BLaER1 (cell line): ENCODE measurements around the gene TTC33.

Source experiments
- H3K27ac ChIP-seq: shearing (Covaris generic); formaldehyde crosslinking; 2 replicates; pipeline ENCODE4 v1.8.1; 2022
- H3K27me3 ChIP-seq: shearing (Covaris generic); formaldehyde crosslinking; 2 replicates; pipeline ENCODE4 v1.8.1; 2022
- H3K36me3 ChIP-seq: shearing (Covaris generic); formaldehyde crosslinking; 2 replicates; pipeline ENCODE4 v1.8.1; 2022
- H3K4me1 ChIP-seq: shearing (Covaris generic); formaldehyde crosslinking; 2 replicates; pipeline ENCODE4 v1.8.1; 2022
- H3K4me2 ChIP-seq: shearing (Covaris generic); formaldehyde crosslinking; 2 replicates; pipeline ENCODE4 v1.8.1; 2022
- H3K4me3 ChIP-seq: shearing (Covaris generic); formaldehyde crosslinking; 2 replicates; pipeline ENCODE4 v1.8.1; 2022
- H3K9ac ChIP-seq: shearing (Covaris generic); formaldehyde crosslinking; 2 replicates; pipeline ENCODE4 v1.8.1; 2022
- H3K9me3 ChIP-seq: shearing (Covaris generic); formaldehyde crosslinking; 2 replicates; pipeline ENCODE4 v1.8.1; 2022
- H4K20me1 ChIP-seq: shearing (Covaris generic); formaldehyde crosslinking; 2 replicates; pipeline ENCODE4 v1.8.1; 2022
- Cebpa-rat ChIP-seq: shearing (Covaris generic); IDR thresholded peaks from 2 replicates; pipeline ENCODE4 v1.8.1; 2022

The TTC33 gene

DNA sequence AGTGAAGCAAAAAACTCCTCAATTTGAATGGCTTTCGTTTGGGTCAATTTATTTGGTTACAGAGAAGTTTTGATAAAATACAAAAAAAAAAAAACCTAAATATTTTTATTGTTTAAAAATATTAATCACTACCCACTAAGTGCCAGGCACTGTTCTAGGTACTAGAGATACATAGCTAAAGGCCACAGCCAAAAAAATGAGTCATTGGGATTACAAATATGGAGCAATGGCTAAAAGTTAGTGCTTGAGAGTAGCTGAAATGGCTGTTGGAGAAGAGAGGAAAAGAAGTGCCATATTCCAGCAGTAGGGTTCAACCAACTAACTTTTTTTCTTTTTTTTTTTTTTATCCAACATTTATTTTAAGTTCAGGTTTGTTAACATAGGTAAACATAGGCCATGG lies 206.1 kb downstream of the TTC33 start:
- Histone ChIP-seq H3K4me1 (no peaks in the 10 kb centered on the region), H3K27ac (no peak overlapping the region), H3K36me3 (no peaks in the 10 kb centered on the region), H3K27me3 (no peaks in the 10 kb centered on the region), H3K4me2 (no peak overlapping the region), H3K4me3 (no peak overlapping the region), H3K9me3 (no peaks in the 10 kb centered on the region), H4K20me1 (no peaks in the 10 kb centered on the region), H3K9ac (no peak overlapping the region)
- no peak for TF ChIP-seq Cebpa-rat

DNA sequence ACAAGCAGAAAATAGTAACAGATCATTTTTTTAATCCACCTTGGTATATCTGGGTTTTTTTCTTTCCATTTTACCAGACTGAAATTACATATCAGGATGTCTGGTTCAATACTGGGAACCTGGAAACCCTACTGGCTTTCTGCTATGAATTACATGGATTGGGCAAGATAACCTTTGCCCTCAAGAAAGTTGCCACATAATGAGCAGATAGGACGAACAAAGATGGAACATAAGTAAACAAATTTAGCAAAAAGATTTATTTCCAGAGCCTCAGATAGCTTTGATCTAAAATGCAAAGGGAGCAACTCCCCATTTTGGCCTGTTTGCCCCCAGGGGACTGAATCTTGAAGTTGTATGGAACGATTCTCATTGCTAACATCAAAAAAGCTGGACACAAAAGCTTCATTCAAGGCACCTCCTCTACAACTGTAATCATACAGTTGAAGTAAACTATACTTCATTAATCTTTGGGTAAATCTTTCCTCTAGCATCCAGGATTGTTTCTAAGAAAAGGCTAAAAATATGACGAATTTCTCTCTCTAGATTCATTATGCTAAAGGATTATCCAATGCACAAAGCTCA lies 207.7 kb downstream of the TTC33 start:
- no peak for TF ChIP-seq Cebpa-rat
- H3K4me2 ChIP-seq: no peak overlapping the region
- no peaks in the 10 kb centered on the region for H4K20me1 ChIP-seq
- no peaks in the 10 kb centered on the region for H3K4me1 ChIP-seq
- H3K36me3 ChIP-seq: no peaks in the 10 kb centered on the region
- H3K9ac ChIP-seq: no peak overlapping the region
- no peak overlapping the region for H3K27ac ChIP-seq
- no peak overlapping the region for H3K4me3 ChIP-seq
- H3K9me3 ChIP-seq: no peaks in the 10 kb centered on the region
- H3K27me3 ChIP-seq: no peaks in the 10 kb centered on the region

DNA sequence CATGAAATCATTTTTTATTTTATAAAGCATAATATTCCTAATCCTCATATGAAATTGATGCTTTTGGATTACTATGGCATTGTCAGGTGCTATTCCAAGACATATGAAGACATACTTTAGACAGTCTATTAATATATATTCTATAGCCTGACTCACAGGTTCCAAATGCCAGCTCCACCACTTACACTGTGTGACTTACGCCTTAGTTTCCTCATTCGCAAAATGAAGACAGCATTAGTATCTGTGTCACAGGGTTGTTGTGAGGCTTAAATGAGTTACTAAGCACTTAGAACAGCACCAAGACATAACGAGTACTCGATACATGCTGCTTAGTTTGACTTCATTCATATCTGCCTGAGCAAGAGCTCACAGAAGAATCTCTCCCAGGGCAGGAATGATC lies 208.2 kb downstream of the TTC33 start:
- Histone ChIP-seq H3K4me2 (no peak overlapping the region), H3K4me1 (no peaks in the 10 kb centered on the region), H3K9ac (no peak overlapping the region), H4K20me1 (no peaks in the 10 kb centered on the region), H3K27ac (no peak overlapping the region), H3K36me3 (no peaks in the 10 kb centered on the region), H3K9me3 (no peaks in the 10 kb centered on the region), H3K27me3 (no peaks in the 10 kb centered on the region), H3K4me3 (no peak overlapping the region)
- TF ChIP-seq Cebpa-rat: no peak

DNA sequence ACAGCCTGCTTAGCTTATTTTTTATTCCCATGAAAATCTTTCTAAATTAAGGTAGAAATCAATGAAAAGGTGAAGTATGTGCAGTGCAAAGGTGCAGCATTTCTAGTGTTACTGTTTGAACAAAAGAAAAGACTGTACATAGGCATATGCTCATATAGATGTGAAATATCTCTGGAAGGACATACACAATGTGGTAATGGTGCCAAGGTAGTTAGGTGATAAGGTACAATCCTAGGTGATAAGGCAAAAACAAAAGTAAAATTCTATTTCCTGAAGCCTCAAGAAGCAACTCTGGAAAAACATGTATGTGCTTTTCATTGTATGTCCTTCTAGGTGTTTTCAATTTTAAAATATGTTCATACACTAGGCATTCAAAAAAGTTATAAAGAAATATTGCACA lies 215.5 kb downstream of the TTC33 start:
- no peak overlapping the region for H3K9ac ChIP-seq
- no peak for TF ChIP-seq Cebpa-rat
- no peaks in the 10 kb centered on the region for H4K20me1 ChIP-seq

DNA sequence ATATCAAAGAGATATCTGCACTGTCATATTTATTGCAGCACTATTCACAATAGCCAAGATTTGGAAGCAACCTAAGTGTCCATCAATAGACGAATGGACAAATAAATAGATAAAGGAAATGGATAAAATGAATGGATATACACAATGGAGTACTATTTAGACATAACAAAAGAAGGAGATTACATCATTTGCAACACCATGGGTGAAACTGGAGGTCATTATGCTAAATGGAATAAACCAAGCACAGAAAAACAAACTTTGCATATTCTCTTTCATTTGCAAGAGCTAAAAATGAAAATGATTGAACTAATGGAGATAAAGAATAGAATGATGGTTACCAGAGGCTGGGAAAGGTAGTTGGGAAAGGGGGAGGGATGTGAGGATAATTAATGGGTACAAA lies 231.1 kb downstream of the TTC33 start:
- Histone ChIP-seq H3K27me3 (no peaks in the 10 kb centered on the region), H3K27ac (no peak overlapping the region), H3K4me1 (peaks cover 24% of the 10 kb centered on the region), H3K4me3 (no peak overlapping the region), H3K9ac (no peak overlapping the region), H4K20me1 (no peaks in the 10 kb centered on the region), H3K9me3 (no peaks in the 10 kb centered on the region), H3K36me3 (no peaks in the 10 kb centered on the region), H3K4me2 (no peak overlapping the region)
- no peak for TF ChIP-seq Cebpa-rat

More for the DNA sequence above, 215.5 kb downstream of the TTC33 start:
- H3K4me2 ChIP-seq: no peak overlapping the region
- H3K4me3 ChIP-seq: no peak overlapping the region
- no peaks in the 10 kb centered on the region for H3K27me3 ChIP-seq
- no peaks in the 10 kb centered on the region for H3K4me1 ChIP-seq
- peaks cover 9% of the 10 kb centered on the region; the same call in 1 of the 2 replicates for H3K9me3 ChIP-seq
- H3K36me3 ChIP-seq: no peaks in the 10 kb centered on the region
- no peak overlapping the region for H3K27ac ChIP-seq

DNA sequence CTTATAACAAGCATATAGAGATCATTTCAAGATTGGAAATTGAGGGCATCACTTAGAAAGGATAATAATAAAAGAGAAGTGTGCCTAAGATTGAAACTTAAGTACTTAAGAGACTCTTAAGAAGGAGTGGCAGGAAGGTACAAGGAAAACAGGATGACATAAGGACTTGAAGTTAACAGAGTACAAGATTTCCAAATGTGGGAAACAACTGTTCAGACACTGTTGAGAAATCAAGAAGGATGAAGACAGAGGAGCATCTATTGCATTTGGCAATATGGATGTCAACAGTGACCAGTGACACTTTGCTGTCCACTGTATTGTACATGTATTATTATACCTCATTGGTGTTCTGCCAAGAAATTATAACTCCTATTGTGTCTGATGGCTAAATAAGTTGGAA lies 233.8 kb downstream of the TTC33 start:
- H3K4me3 ChIP-seq: no peak overlapping the region
- no peak for TF ChIP-seq Cebpa-rat
- H3K27me3 ChIP-seq: no peaks in the 10 kb centered on the region
- 0 out of 2 replicates have a peak, but pooled peaks cover 4% of the 10 kb centered on the region for H3K9me3 ChIP-seq
- H3K4me1 ChIP-seq: peaks cover 16% of the 10 kb centered on the region
- H3K4me2 ChIP-seq: peak overlapping the region; percentile 53
- no peak overlapping the region for H3K27ac ChIP-seq
- H4K20me1 ChIP-seq: no peaks in the 10 kb centered on the region
- no peaks in the 10 kb centered on the region for H3K36me3 ChIP-seq
- H3K9ac ChIP-seq: no peak overlapping the region

DNA sequence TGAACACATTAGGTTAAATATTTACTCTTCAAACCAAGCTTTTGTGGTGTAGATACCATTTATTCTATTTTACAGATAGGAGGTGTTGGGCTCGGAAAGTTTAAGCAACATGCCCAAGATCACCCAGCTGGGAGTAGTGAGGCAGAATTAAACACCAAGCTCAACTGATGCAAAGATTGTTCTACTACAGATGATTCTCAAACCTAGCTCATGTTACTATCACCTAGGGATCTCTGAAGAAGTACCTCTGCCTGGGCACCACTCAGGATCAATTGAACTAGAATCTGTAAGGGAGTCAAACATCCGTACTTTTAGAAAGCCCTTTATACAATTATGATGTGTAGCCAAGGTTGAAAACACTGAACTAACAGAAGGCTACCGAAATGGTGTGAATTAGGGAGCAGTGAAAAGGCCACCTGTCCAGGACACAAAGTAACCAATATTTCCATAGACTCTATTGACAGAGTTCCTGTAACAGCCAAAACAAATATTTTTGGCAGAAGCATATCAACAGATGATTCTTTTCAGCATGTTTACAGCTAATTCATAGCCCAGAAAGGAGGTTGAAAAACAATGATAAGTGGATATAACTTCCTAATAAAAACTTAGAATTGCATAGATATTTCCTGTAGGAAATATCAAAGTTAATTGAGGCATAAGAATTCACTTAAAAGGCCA lies 234.5 kb downstream of the TTC33 start:
- Histone ChIP-seq H3K9me3 (0 out of 2 replicates have a peak, but pooled peaks cover 4% of the 10 kb centered on the region), H3K4me2 (peak overlapping the region; percentile 53), H3K27me3 (no peaks in the 10 kb centered on the region), H3K9ac (no peak overlapping the region), H3K4me3 (no peak overlapping the region), H3K36me3 (no peaks in the 10 kb centered on the region), H3K27ac (no peak overlapping the region), H3K4me1 (peaks cover 16% of the 10 kb centered on the region), H4K20me1 (no peaks in the 10 kb centered on the region)
- no peak for TF ChIP-seq Cebpa-rat

DNA sequence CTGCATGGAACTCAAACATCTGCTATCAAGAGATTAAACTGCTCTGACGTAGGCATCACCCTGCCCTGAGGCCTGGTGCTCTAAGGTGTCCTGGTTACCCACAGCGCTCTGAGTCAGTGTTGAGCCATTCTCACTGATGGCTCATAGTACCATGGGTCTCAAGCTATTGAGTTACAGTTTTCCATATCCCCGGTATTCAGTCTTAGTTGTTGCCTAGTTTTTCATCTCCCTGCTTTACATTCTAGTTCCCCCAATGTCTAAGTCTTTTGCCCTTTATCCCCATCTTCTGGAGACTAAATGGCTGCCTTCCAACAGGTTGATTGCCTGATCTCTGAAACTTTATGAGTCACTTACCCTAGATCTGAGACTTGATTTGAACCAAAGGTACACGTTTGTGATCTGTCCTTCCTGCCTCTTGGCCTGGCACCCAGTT lies 237.3 kb downstream of the TTC33 start:
- Histone ChIP-seq H3K9ac (no peak overlapping the region), H3K9me3 (0 out of 2 replicates have a peak, but pooled peaks cover 4% of the 10 kb centered on the region), H3K4me1 (peaks cover 33% of the 10 kb centered on the region), H3K36me3 (no peaks in the 10 kb centered on the region), H3K27me3 (no peaks in the 10 kb centered on the region), H3K4me2 (no peak overlapping the region), H3K4me3 (no peak overlapping the region), H4K20me1 (no peaks in the 10 kb centered on the region), H3K27ac (no peak overlapping the region)
- TF ChIP-seq Cebpa-rat: no peak

DNA sequence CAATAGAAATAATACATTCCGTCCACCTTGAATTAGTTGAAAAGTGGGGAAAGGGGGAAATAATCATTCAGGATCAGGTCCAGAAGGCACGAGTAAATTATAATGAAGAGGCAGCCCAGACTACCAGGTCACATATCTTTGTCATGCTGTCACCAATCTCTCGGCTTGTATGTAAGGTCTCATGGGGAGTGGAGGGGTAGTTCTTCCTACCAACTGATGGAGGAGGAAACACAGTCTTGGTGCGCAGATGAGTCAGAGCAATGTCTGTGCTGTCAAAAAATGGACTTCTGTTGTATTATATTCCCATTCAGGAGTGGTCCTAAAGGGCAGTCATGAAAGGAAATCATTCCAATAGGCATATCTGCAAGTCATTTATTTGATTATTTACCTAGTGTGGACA lies 240.3 kb downstream of the TTC33 start:
- Histone ChIP-seq H3K4me1 (peaks cover 18% of the 10 kb centered on the region), H3K9me3 (0 out of 2 replicates have a peak, but pooled peaks cover 4% of the 10 kb centered on the region), H3K27ac (no peak overlapping the region), H3K9ac (peak overlapping the region; percentile 17; the same call in 1 of the 2 replicates), H4K20me1 (no peaks in the 10 kb centered on the region), H3K4me3 (no peak overlapping the region), H3K36me3 (no peaks in the 10 kb centered on the region), H3K27me3 (no peaks in the 10 kb centered on the region), H3K4me2 (peak overlapping the region; percentile 73)
- no peak for TF ChIP-seq Cebpa-rat

DNA sequence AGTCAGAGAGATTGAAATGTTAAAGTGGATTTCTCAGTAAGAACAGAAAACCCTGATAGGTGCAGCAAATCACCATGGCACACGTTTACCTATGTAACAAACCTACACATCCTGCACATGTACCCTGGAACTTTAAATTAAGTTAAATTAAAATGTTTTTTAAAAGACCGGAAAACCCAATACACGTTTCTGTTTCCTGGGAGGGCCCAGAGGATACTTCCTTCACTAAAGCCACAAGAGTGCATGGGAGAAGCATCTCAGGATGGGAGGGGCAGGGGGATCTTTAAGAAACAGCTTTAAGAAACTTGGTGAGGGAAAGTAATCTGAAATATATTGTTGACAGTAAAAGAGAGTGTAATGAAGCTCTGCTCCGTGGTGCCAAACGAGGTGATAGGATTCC lies 240.8 kb downstream of the TTC33 start:
- H4K20me1 ChIP-seq: no peaks in the 10 kb centered on the region
- peak overlapping the region; percentile 73 for H3K4me2 ChIP-seq
- H3K9me3 ChIP-seq: 0 out of 2 replicates have a peak, but pooled peaks cover 4% of the 10 kb centered on the region
- H3K36me3 ChIP-seq: no peaks in the 10 kb centered on the region
- H3K4me1 ChIP-seq: peaks cover 18% of the 10 kb centered on the region
- no peak overlapping the region for H3K27ac ChIP-seq
- no peak for TF ChIP-seq Cebpa-rat
- peak overlapping the region; percentile 17; the same call in 1 of the 2 replicates for H3K9ac ChIP-seq
- H3K4me3 ChIP-seq: no peak overlapping the region
- no peaks in the 10 kb centered on the region for H3K27me3 ChIP-seq
